NT2/D1 (cell line): ENCODE data around the gene AURKB.
"Not testable (repeated sequence)": the region's sequence is repeated elsewhere in the genome, so short reads cannot be mapped to it uniquely, and the experiment has no call there.

Source experiments
- DNase-seq: peaks from one replicate; pipeline ENCODE4 v3.0.0-alpha.2; 2011; ENCODE audit warnings: low read depth, low spot score
- H3K27me3 ChIP-seq: 2 replicates; pipeline ENCODE4 v1.6.0; 2011; ENCODE audit warnings: mild to moderate bottlenecking; ENCODE audit not compliant: insufficient read length, insufficient read depth
- H3K36me3 ChIP-seq: 2 replicates; pipeline ENCODE4 v1.6.1; 2011; ENCODE audit warnings: mild to moderate bottlenecking, low read length, mixed read lengths; ENCODE audit not compliant: insufficient read depth, insufficient read length
- H3K4me1 ChIP-seq: 2 replicates; pipeline ENCODE4 v1.5.1; 2011; ENCODE audit not compliant: insufficient read depth, insufficient read length
- H3K4me3 ChIP-seq: 2 replicates; pipeline ENCODE4 v1.5.1; 2011; ENCODE audit warnings: low read depth; ENCODE audit not compliant: insufficient read length
- H3K9ac ChIP-seq: 2 replicates; pipeline ENCODE4 v1.6.0; 2011; ENCODE audit warnings: low read depth; ENCODE audit not compliant: insufficient read length
- H3K9me3 ChIP-seq: 2 replicates; pipeline ENCODE4 v1.5.1; 2011; ENCODE audit warnings: mild to moderate bottlenecking, low read length; ENCODE audit not compliant: insufficient read depth
- SUZ12 ChIP-seq: IDR thresholded peaks from 2 replicates; pipeline ENCODE4 v1.6.1; 2011; ENCODE audit not compliant: insufficient read length, insufficient read depth; ENCODE audit errors: extremely low read depth
- YY1 ChIP-seq: IDR thresholded peaks from 2 replicates; pipeline ENCODE4 v1.6.1; 2011; ENCODE audit not compliant: insufficient read length, insufficient read depth
- ZNF274 ChIP-seq: IDR thresholded peaks from 2 replicates; pipeline ENCODE4 v1.6.1; 2011; ENCODE audit warnings: mild to moderate bottlenecking, low read depth, low read length

AURKB gene

GRCh38 chr17:8209907-8210760, at the start of gene AURKB:
Gene AURKB, minus strand, starts transcription at chr17:8210575. Its CDS starts 351 bp downstream, at chr17:8210224.
- Histone ChIP-seq H3K9ac (peak within 1 kb of the TSS; percentile 94), H3K4me3 (peak within 1 kb of the TSS; percentile 96), H3K9me3 (no peaks in the 10 kb centered on the region), H3K4me1 (peaks cover 6% of the 10 kb centered on the region), H3K27me3 (no peaks in the 10 kb centered on the region), H3K36me3 (peaks cover 38% of the 10 kb centered on the region)
- no peak for TF ChIP-seq ZNF274
- TF ChIP-seq YY1, result no peak
- no peak for TF ChIP-seq SUZ12
- DNase-seq, result no peak

- Histone ChIP-seq H3K4me1 (no peaks in the 10 kb centered on the region), H3K36me3 (peaks cover 73% of the 10 kb centered on the region), H3K4me3 (no peak overlapping the region), H3K9ac (no peak overlapping the region), H3K9me3 (no peaks in the 10 kb centered on the region), H3K27me3 (no peaks in the 10 kb centered on the region)
- TF ChIP-seq SUZ12 (no peak), ZNF274 (no peak), YY1 (no peak)
- DNase-seq, result no peak
These were observed 47.4 kb upstream of the AURKB start for GRCh38 chr17:8257801-8258200.

- Histone ChIP-seq H3K4me3 (no peak overlapping the region), H3K36me3 (peaks cover 70% of the 10 kb centered on the region), H3K9ac (no peak overlapping the region), H3K27me3 (no peaks in the 10 kb centered on the region), H3K9me3 (no peaks in the 10 kb centered on the region), H3K4me1 (no peaks in the 10 kb centered on the region)
- TF ChIP-seq SUZ12, result no peak
- no peak for TF ChIP-seq ZNF274
- no peak for TF ChIP-seq YY1
- no peak for DNase-seq
These were observed 46.3 kb upstream of the AURKB start for GRCh38 chr17:8256691-8257090.

GRCh38 chr17:8256291-8256690, 45.9 kb upstream of the AURKB start:
- no peaks in the 10 kb centered on the region for H3K27me3 ChIP-seq
- no peak overlapping the region for H3K4me3 ChIP-seq
- no peak for TF ChIP-seq SUZ12
- no peak for TF ChIP-seq ZNF274
- no peak for TF ChIP-seq YY1
- H3K36me3 ChIP-seq, result peaks cover 66% of the 10 kb centered on the region
- no peaks in the 10 kb centered on the region for H3K9me3 ChIP-seq
- no peak for DNase-seq
- no peak overlapping the region for H3K9ac ChIP-seq
- no peaks in the 10 kb centered on the region for H3K4me1 ChIP-seq

GRCh38 chr17:8255499-8255898, 45.1 kb upstream of the AURKB start:
- no peak for DNase-seq
- H3K27me3 ChIP-seq, result no peaks in the 10 kb centered on the region
- TF ChIP-seq ZNF274, result no peak
- no peak for TF ChIP-seq SUZ12
- TF ChIP-seq YY1, result no peak
- H3K9ac ChIP-seq, result no peak overlapping the region
- no peaks in the 10 kb centered on the region for H3K9me3 ChIP-seq
- no peaks in the 10 kb centered on the region for H3K4me1 ChIP-seq
- peaks cover 65% of the 10 kb centered on the region for H3K36me3 ChIP-seq
- no peak overlapping the region for H3K4me3 ChIP-seq

- no peak for TF ChIP-seq ZNF274
- no peaks in the 10 kb centered on the region for H3K4me1 ChIP-seq
- no peak overlapping the region for H3K9ac ChIP-seq
- no peak for DNase-seq
- H3K36me3 ChIP-seq, result peaks cover 60% of the 10 kb centered on the region
- no peaks in the 10 kb centered on the region for H3K27me3 ChIP-seq
- H3K4me3 ChIP-seq, result no peak overlapping the region
- no peaks in the 10 kb centered on the region for H3K9me3 ChIP-seq
These were observed 44.5 kb upstream of the AURKB start for GRCh38 chr17:8254881-8255280.

GRCh38 chr17:8253801-8254200, 43.4 kb upstream of the AURKB start:
- TF ChIP-seq YY1 (no peak), ZNF274 (no peak), SUZ12 (no peak)
- H3K27me3 ChIP-seq, result no peaks in the 10 kb centered on the region
- H3K9ac ChIP-seq, result peak overlapping the region; percentile 32
- DNase-seq, result no peak
- peaks cover 53% of the 10 kb centered on the region for H3K36me3 ChIP-seq
- no peaks in the 10 kb centered on the region for H3K9me3 ChIP-seq
- no peak overlapping the region for H3K4me3 ChIP-seq
- no peaks in the 10 kb centered on the region for H3K4me1 ChIP-seq

- not testable (repeated sequence) for H3K27me3 ChIP-seq, H3K4me1 ChIP-seq, H3K4me3 ChIP-seq, DNase-seq, H3K9ac ChIP-seq, H3K9me3 ChIP-seq
- H3K36me3 ChIP-seq, result peaks cover 34% of the 10 kb centered on the region
These were observed 41.0 kb upstream of the AURKB start for GRCh38 chr17:8251411-8251810.
